Esophagus squamous epithelium (tissue), 4 donors: Measurements from ENCODE around the gene PPP2R5C.

Source experiments
- POLR2A ChIP-seq, 4 donors: fragments of 450-650 bp; IDR thresholded peaks; one replicate each; pipeline ENCODE4 v1.6.1; 2017; ENCODE audit warnings: antibody characterized with exemption in 4 of 4, mild to moderate bottlenecking in 4 of 4, moderate library complexity in 3 of 4
- TF ChIP-seq, protein P1 (sequence below), 6 experiments: fragments of 450-650 bp in 4 of 6; fragments of 200-600 bp in 2 of 6; sonication (generic) in 2 of 6; IDR thresholded peaks; one replicate each; pipeline ENCODE4 v1.5.1; 2016 to 2019; ENCODE audit warnings: antibody characterized with exemption in 6 of 6, mild to moderate bottlenecking in 4 of 6, moderate library complexity in 4 of 6

- TF ChIP-seq, protein P1, sequence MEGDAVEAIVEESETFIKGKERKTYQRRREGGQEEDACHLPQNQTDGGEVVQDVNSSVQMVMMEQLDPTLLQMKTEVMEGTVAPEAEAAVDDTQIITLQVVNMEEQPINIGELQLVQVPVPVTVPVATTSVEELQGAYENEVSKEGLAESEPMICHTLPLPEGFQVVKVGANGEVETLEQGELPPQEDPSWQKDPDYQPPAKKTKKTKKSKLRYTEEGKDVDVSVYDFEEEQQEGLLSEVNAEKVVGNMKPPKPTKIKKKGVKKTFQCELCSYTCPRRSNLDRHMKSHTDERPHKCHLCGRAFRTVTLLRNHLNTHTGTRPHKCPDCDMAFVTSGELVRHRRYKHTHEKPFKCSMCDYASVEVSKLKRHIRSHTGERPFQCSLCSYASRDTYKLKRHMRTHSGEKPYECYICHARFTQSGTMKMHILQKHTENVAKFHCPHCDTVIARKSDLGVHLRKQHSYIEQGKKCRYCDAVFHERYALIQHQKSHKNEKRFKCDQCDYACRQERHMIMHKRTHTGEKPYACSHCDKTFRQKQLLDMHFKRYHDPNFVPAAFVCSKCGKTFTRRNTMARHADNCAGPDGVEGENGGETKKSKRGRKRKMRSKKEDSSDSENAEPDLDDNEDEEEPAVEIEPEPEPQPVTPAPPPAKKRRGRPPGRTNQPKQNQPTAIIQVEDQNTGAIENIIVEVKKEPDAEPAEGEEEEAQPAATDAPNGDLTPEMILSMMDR (IDR thresholded peaks at IDR 0.05) = no peak
- TF ChIP-seq POLR2A (IDR thresholded peaks at IDR 0.05) = no peak
Measured at GRCh38 chr14:101857226-101857625, 95.7 kb downstream of the PPP2R5C start.
